Amygdala (tissue), 56 donors: Measurements from ENCODE around the gene BTBD2.

Experiments used
- DNase-seq, 56 donors: peaks; one replicate each; lab custom pipeline; 2025; lab: John Stamatoyannopoulos, UW

Gene BTBD2

GRCh38 chr19:1969176-1970002 lies 46.1 kb downstream of the BTBD2 start:
- DNase-seq: no peak

GRCh38 chr19:1968279-1969175 lies 47.0 kb downstream of the BTBD2 start:
- DNase-seq: no peak

GRCh38 chr19:1967087-1967608 lies 48.4 kb downstream of the BTBD2 start:
- DNase-seq: no peak

- DNase-seq: no peak
These were observed 52.8 kb downstream of the BTBD2 start for GRCh38 chr19:1962674-1963073.

- no peak for DNase-seq
These were observed 54.3 kb downstream of the BTBD2 start for GRCh38 chr19:1961000-1961883.

GRCh38 chr19:1959928-1960589 lies 55.5 kb downstream of the BTBD2 start:
- DNase-seq: no peak

- DNase-seq: no peak
These were observed 57.8 kb downstream of the BTBD2 start for GRCh38 chr19:1957562-1958248.

GRCh38 chr19:1956868-1957492 lies 58.5 kb downstream of the BTBD2 start:
- DNase-seq: peak in 55 of 56 donors; percentile 16 to 95 (median 81)

- no peak for DNase-seq
These were observed 59.4 kb downstream of the BTBD2 start for GRCh38 chr19:1956122-1956494.

GRCh38 chr19:1955171-1956121 lies 60.1 kb downstream of the BTBD2 start:
- peak in 2 of 56 donors; percentile 24 to 35 for DNase-seq

GRCh38 chr19:1954532-1954933 lies 61.0 kb downstream of the BTBD2 start:
- DNase-seq: no peak

GRCh38 chr19:1953441-1954094 lies 61.9 kb downstream of the BTBD2 start:
- DNase-seq: no peak

GRCh38 chr19:1953037-1953436 lies 62.5 kb downstream of the BTBD2 start:
- no peak for DNase-seq

GRCh38 chr19:1952635-1953034 lies 62.9 kb downstream of the BTBD2 start:
- DNase-seq: no peak

- DNase-seq: no peak
These were observed 64.9 kb downstream of the BTBD2 start for GRCh38 chr19:1950640-1951039.

- no peak for DNase-seq
These were observed 66.0 kb downstream of the BTBD2 start for GRCh38 chr19:1949304-1950101.
